GM12878 (cell line): ENCODE results near the gene ZBTB14. TPM values are rescaled to one million over a fixed set of nuclear protein-coding genes. Genes with fewer than 3 reads are reported as not detected.

Experiments used
- polyA plus RNA-seq, 11 experiments: library from polyadenylated mRNA; depleted of rRNA in 4 of 11; unstranded in 6 of 11; stranded (reverse) in 5 of 11; fragments of >200 nt; fragmentation: Nextera tagmentation in 4 of 11; fragmentation: Illumina TruSeq in 1 of 11; extraction: Ambion mirVana in 4 of 11; extraction: Trizol in 1 of 11; gene quantifications; 1 replicate in 1 of 11; 2 replicates in 10 of 11; pipeline versions ENCODE4 v1.2.1 to v1.2.3, GENCODE V29; 2011 to 2016; ENCODE audit warnings: inconsistent platforms in 2 of 11, missing spikeins in 2 of 11, low read depth in 1 of 11
- total RNA-seq, 4 experiments: library from RNA; depleted of rRNA in 3 of 4; stranded (reverse); fragments of >200 nt in 3 of 4; fragmentation: Illumina TruSeq in 1 of 4; extraction: Trizol in 1 of 4; gene quantifications; 2 replicates each; pipeline versions ENCODE4 v1.2.1 to v1.2.3, GENCODE V29; 2013 to 2021

Gene ZBTB14
- total and polyA plus RNA-seq, 10 of the 15 experiments (the other 5 are each of a cell fraction or from before 2014, with no cell fraction given), result 4.4 to 21.2 (median 11.1) TPM

Other genes with a start within 250 kb of the ZBTB14 start
- not detected in 2 replicates for gene AKAIN1, start 98.5 kb downstream of the ZBTB14 start, total RNA-seq (2014; rRNA removed)
- not detected in 2 replicates for gene AKAIN1, start 98.5 kb downstream of the ZBTB14 start, total RNA-seq (2014; rRNA removed; fragmentation: Illumina TruSeq; extraction: Trizol)
- not detected in 2 replicates for gene AKAIN1, start 98.5 kb downstream of the ZBTB14 start, total RNA-seq (2021)
- gene AKAIN1, start 98.5 kb downstream of the ZBTB14 start, polyA plus RNA-seq (2011; rRNA removed), result not detected in 2 replicates
- not detected in 2 replicates for gene AKAIN1, start 98.5 kb downstream of the ZBTB14 start, polyA plus RNA-seq (2014; fragmentation: Illumina TruSeq; extraction: Trizol)
- not detected for gene AKAIN1, start 98.5 kb downstream of the ZBTB14 start, polyA plus RNA-seq (2014; fragmentation: Nextera tagmentation; extraction: Ambion mirVana)
- not detected in 2 replicates for gene AKAIN1, start 98.5 kb downstream of the ZBTB14 start, polyA plus RNA-seq (2014; rRNA removed)
- gene AKAIN1, start 98.5 kb downstream of the ZBTB14 start, polyA plus RNA-seq (2016; fragmentation: Nextera tagmentation; extraction: Ambion mirVana), result not detected
- gene EPB41L3, start 248.3 kb upstream of the ZBTB14 start, total RNA-seq (2014; rRNA removed), result not detected in 2 replicates
- not detected in 2 replicates for gene EPB41L3, start 248.3 kb upstream of the ZBTB14 start, total RNA-seq (2014; rRNA removed; fragmentation: Illumina TruSeq; extraction: Trizol)
- 0.21 and 0.69 TPM in 2 replicates for gene EPB41L3, start 248.3 kb upstream of the ZBTB14 start, total RNA-seq (2021)
- gene EPB41L3, start 248.3 kb upstream of the ZBTB14 start, polyA plus RNA-seq (2011; rRNA removed), result 0.07 and 0.11 TPM in 2 replicates
- not detected in 2 replicates for gene EPB41L3, start 248.3 kb upstream of the ZBTB14 start, polyA plus RNA-seq (2014; fragmentation: Illumina TruSeq; extraction: Trizol)
- not detected for gene EPB41L3, start 248.3 kb upstream of the ZBTB14 start, polyA plus RNA-seq (2014; fragmentation: Nextera tagmentation; extraction: Ambion mirVana)
- gene EPB41L3, start 248.3 kb upstream of the ZBTB14 start, polyA plus RNA-seq (2014; rRNA removed), result not detected in 2 replicates
- under 1 TPM; 0.20 to 0.25 TPM for gene EPB41L3, start 248.3 kb upstream of the ZBTB14 start, polyA plus RNA-seq (2016; fragmentation: Nextera tagmentation; extraction: Ambion mirVana)